Neural crest cell (in vitro differentiated cells): ENCODE measurements around the gene TAMM41. TPM values are rescaled to one million over a fixed set of nuclear protein-coding genes. Genes with fewer than 3 reads are reported as not detected.
A peak's percentile ranks its signal among the peaks of the same experiment; 100 is the strongest.
"Not testable (repeated sequence)": the region's sequence is repeated elsewhere in the genome, so short reads cannot be mapped to it uniquely, and the experiment has no call there.

ENCODE experiments used
- DNase-seq: peaks from one replicate; pipeline ENCODE4 v3.0.0; 2021; ENCODE audit warnings: low read depth, mixed read lengths, low spot score
- H3K27ac Mint-ChIP-seq: one replicate; pipeline ENCODE4 v1.8.0; 2021; ENCODE audit warnings: mild to moderate bottlenecking, mixed read lengths; ENCODE audit not compliant: unreplicated experiment
- H3K27me3 Mint-ChIP-seq: 2 replicates; pipeline ENCODE4 v1.8.0; 2021; ENCODE audit warnings: low read depth, mild to moderate bottlenecking, mixed read lengths
- H3K36me3 Mint-ChIP-seq: 2 replicates; pipeline ENCODE4 v1.8.0; 2021; ENCODE audit warnings: low read depth, mild to moderate bottlenecking, mixed read lengths
- H3K4me1 Mint-ChIP-seq: 2 replicates; pipeline ENCODE4 v1.8.0; 2021; ENCODE audit warnings: mixed read lengths
- H3K4me3 Mint-ChIP-seq: one replicate; pipeline ENCODE4 v1.8.0; 2021; ENCODE audit warnings: mild to moderate bottlenecking, mixed read lengths
- H3K9me3 Mint-ChIP-seq: 2 replicates; pipeline ENCODE4 v1.8.0; 2021; ENCODE audit warnings: mixed read lengths
- long read RNA-seq: library from polyadenylated mRNA; unstranded; transcript quantifications from one replicate; pipeline ENCODE4 v2.0.0, GENCODE V29; 2020
- total RNA-seq: library from RNA; stranded (reverse); gene quantifications from 2 replicates; pipeline ENCODE4 v1.2.1, GENCODE V29; 2021
- TF ChIP-seq, protein P1 (sequence below): fragments of 200-600 bp; sonication (generic); conservative IDR thresholded peaks from 2 replicates; pipeline ENCODE4 v1.5.0; 2021; ENCODE audit warnings: antibody characterized with exemption, mild to moderate bottlenecking

TAMM41 gene, protein sequence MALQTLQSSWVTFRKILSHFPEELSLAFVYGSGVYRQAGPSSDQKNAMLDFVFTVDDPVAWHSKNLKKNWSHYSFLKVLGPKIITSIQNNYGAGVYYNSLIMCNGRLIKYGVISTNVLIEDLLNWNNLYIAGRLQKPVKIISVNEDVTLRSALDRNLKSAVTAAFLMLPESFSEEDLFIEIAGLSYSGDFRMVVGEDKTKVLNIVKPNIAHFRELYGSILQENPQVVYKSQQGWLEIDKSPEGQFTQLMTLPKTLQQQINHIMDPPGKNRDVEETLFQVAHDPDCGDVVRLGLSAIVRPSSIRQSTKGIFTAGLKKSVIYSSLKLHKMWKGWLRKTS
- total RNA-seq: 23.6 and 24.5 TPM in 2 replicates
- long read RNA-seq, transcript TAMM41-206 (8 exons, 1,213 nt): major isoform, 9 of 16 reads
- long read RNA-seq, partial matches to known transcripts: 3 of 16 reads
- long read RNA-seq, other reads (novel, unspliced or antisense): 4 of 16 reads

DNA sequence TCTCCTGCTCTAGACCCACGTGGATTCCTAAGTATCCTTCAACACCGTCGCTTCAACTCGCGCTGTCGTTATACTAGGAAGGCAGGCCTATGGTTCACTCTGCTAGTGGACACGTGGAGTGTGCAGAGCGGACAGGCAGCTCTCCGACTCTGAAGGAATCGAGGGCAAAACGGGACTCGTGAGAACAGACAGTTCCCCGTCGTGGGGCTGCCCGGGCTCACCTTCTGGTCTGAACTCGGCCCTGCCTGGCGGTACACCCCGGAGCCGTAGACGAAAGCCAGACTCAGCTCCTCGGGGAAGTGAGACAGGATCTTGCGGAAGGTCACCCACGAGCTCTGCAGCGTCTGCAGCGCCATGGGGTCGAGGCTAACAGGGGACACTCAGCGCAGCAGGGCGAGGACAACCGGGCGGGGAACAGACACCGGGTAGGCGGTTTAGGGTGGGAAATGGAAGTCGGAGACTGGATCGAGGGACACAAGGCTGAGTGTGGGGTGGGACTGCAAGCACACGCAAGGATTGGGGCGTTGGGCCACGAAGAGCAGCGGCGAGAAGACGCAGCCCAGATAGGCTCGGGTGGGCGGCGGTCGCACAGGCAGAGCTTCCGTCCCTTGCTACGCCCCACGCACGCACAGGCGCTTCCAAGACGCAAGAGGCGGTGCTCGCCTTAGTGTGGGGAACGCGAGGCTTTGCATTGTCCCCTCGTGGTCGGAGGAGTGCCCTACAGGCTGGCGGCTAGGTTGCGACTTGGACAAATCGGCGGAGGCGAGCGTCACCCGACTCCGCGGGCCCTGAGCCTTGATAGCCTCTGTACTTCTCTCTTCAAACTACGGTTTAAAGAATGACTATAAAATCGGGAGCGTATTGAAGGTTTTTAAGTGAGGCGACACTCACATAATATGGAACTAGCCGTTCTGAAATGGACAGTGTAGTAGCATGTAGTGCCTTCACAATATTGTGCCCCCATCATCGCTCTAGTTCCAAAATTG is at the start of gene TAMM41:
TAMM41 (minus strand) TSS at position 605 of the 986 bp plus-strand sequence; CDS start at position 356, 249 bp downstream.
- Mint-ChIP-seq H3K36me3 (peaks cover 7% of the 10 kb centered on the region), H3K4me3 (peak within 1 kb of the TSS; percentile 97), H3K9me3 (no peaks in the 10 kb centered on the region), H3K27ac (peak within 1 kb of the TSS; percentile 89), H3K4me1 (peaks cover 29% of the 10 kb centered on the region), H3K27me3 (peaks cover 26% of the 10 kb centered on the region)
- DNase-seq: peak; percentile 74
- TF ChIP-seq, protein P1, sequence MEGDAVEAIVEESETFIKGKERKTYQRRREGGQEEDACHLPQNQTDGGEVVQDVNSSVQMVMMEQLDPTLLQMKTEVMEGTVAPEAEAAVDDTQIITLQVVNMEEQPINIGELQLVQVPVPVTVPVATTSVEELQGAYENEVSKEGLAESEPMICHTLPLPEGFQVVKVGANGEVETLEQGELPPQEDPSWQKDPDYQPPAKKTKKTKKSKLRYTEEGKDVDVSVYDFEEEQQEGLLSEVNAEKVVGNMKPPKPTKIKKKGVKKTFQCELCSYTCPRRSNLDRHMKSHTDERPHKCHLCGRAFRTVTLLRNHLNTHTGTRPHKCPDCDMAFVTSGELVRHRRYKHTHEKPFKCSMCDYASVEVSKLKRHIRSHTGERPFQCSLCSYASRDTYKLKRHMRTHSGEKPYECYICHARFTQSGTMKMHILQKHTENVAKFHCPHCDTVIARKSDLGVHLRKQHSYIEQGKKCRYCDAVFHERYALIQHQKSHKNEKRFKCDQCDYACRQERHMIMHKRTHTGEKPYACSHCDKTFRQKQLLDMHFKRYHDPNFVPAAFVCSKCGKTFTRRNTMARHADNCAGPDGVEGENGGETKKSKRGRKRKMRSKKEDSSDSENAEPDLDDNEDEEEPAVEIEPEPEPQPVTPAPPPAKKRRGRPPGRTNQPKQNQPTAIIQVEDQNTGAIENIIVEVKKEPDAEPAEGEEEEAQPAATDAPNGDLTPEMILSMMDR: peak; percentile 80

DNA sequence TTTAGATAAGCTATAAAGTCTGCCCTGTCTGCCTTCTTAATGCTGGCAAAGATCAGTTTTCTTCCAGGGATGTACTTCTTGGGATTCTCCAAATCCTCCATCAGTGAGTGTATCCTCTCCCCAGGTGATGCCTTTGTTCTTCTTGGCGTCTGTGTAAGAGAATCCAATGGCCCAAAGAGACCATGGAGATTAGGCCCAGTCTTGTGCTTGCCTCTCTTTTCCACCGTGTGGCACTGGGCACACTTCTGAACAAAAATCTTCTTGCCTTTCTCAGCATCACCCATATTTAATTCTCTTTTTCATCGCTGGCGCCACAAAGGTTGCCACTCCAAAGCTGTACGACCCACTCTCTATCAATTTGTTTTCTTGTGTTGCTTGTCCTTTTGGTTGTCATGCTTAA is 32.2 kb upstream of the TAMM41 start:
- Mint-ChIP-seq H3K27me3 (peaks cover 18% of the 10 kb centered on the region), H3K36me3 (no peaks in the 10 kb centered on the region), H3K9me3 (no peaks in the 10 kb centered on the region), H3K27ac (no peak overlapping the region), H3K4me3 (no peak overlapping the region), H3K4me1 (no peaks in the 10 kb centered on the region)
- TF ChIP-seq, protein P1: no peak
- no peak for DNase-seq

DNA sequence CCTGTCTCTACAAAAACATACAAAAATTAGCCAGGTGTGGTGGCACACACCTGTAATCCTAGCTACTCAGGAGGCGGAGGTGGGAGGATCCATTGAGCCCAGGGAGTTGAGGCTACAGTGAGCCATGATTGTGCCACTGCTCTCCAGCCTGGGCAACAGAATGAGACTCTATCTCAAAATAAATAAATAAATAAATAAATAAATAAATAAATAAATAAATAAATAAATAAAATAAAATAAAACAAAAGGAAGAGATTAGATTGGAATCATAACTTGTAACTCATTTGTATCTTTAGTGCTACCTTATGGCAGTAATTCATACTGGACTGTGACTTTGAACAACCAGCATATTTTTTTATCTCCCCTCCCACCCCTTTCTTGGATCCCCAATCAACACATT is 28.0 kb upstream of the TAMM41 start:
- not testable (repeated sequence) for H3K9me3 Mint-ChIP-seq, H3K27ac Mint-ChIP-seq, H3K4me3 Mint-ChIP-seq, H3K36me3 Mint-ChIP-seq, H3K4me1 Mint-ChIP-seq, DNase-seq
- peaks cover 30% of the 10 kb centered on the region for H3K27me3 Mint-ChIP-seq

DNA sequence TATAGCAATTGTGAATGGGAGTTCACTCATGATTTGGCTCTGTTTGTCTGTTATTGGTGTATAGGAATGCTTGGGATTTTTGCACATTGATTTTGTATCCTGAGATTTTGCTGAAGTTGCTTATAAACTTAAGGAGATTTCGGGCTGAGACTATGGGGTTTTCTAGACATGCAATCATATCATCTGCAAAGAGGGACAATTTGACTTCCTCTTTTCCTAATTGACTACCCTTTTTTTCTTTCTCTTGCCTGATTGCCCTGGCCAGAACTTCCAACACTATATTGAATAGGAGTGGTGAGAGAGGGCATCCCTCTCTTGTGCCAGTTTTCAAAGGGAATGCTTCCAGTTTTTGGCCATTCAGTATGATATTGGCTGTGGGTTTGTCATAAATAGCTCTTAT is 17.1 kb upstream of the TAMM41 start:
- H3K4me1 Mint-ChIP-seq, H3K27ac Mint-ChIP-seq, H3K4me3 Mint-ChIP-seq, H3K36me3 Mint-ChIP-seq, H3K9me3 Mint-ChIP-seq, DNase-seq: not testable (repeated sequence)
- peaks cover 67% of the 10 kb centered on the region for H3K27me3 Mint-ChIP-seq

DNA sequence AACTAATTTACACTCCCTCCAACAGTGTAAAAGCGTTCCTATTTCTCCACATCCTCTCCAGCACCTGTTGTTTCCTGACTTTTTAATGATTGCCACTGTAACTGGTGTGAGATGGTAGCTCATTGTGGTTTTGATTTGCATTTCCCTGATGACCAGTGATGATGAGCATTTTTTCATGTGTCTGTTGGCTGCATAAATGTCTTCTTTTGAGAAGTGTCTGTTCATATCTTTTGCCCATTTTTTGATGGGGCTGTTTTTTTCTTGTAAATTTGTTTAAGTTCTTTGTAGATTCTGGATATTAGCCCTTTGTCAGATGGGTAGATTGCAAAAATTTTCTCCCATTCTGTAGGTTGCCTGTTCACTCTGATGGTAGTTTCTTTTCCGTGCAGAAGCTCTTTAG is 15.9 kb upstream of the TAMM41 start:
- not testable (repeated sequence) for H3K36me3 Mint-ChIP-seq, H3K4me1 Mint-ChIP-seq, DNase-seq, H3K9me3 Mint-ChIP-seq, H3K4me3 Mint-ChIP-seq, H3K27ac Mint-ChIP-seq
- peaks cover 75% of the 10 kb centered on the region for H3K27me3 Mint-ChIP-seq

DNA sequence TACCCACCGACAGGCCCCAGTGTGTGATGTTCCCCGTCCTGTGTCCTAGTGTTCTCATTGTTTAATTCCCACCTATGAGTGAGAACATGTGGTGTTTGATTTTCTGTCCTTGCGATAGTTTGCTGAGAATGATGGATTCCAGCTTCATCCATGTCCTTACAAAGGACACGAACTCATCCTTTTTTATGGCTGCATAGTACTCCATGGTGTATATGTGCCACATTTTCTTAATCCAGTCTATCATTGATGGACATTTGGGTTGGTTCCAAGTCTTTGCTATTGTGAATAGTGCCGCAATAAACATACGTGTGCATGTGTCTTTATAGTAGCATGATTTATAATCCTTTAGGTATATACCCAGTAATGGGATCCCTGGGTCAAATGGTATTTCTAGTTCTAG is 15.5 kb upstream of the TAMM41 start:
- not testable (repeated sequence) for H3K4me3 Mint-ChIP-seq, H3K36me3 Mint-ChIP-seq, DNase-seq, H3K27ac Mint-ChIP-seq, H3K9me3 Mint-ChIP-seq, H3K4me1 Mint-ChIP-seq
- peaks cover 77% of the 10 kb centered on the region for H3K27me3 Mint-ChIP-seq

DNA sequence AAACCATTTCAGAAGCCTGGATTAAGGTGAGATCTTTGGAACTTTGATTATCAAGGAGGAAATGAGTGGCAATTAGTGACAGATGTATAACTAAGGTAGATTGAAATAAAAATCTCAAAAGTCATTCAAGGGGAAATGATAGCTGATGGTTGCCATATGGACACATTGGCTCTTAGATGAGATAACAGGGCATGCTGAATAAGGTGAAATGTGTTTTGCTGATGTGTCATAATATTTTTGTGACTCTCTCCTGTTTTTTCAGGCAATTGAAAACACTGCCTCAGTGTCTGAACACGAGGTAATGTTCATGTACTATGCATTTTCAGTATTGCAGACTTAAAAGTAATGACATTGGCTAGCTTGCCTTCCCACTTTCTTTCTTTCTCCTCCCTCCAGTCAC is 13.5 kb upstream of the TAMM41 start:
- H3K4me3 Mint-ChIP-seq, H3K27ac Mint-ChIP-seq, H3K36me3 Mint-ChIP-seq, H3K9me3 Mint-ChIP-seq, H3K4me1 Mint-ChIP-seq, DNase-seq: not testable (repeated sequence)
- peaks cover 71% of the 10 kb centered on the region for H3K27me3 Mint-ChIP-seq
